ENCODE results near the gene COLEC11.

The COLEC11 gene

GRCh38 chr2:3679180-3679579 is 84.3 kb downstream of the COLEC11 start:
- no peak for DNase-seq

GRCh38 chr2:3679616-3680393 is 84.9 kb downstream of the COLEC11 start:
- DNase-seq: no peak

GRCh38 chr2:3680548-3681345 is 85.8 kb downstream of the COLEC11 start:
- DNase-seq: no peak

GRCh38 chr2:3681625-3682024 is 86.7 kb downstream of the COLEC11 start:
- DNase-seq: no peak

GRCh38 chr2:3682811-3683210 is 87.9 kb downstream of the COLEC11 start:
- no peak for DNase-seq

DNA sequence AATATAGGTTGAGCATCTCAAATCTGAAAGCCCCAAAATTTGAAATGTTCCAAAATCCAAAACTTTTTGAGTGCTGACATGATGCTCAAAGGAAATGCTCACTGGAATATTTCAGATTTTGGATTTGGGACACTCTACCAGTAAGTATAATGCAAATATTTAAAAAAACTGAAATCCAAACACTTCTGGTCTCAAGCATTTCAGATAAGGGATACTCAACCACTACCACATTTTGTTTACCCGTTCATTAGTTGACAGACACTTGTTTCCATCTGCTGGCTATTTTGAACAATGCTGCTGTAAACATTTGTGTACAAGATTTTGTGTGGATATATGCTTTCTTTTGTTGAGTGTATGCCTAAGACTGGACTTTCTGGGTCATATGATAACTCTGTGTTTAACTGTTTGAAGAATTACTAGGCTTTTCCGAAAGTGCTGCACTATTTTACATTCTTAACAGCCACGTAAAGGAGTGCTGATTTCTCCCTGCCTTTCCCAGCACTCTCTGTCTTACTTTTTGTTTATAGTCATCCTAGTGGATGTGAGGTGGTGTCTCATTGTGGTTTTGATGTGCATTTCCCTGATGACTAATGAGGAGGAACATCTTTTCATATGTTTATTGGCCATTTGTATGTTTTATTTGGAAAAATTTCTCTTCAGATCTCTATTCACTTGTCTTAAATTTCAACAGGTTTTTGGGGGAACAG is 89.0 kb downstream of the COLEC11 start:
- no peak for DNase-seq

DNA sequence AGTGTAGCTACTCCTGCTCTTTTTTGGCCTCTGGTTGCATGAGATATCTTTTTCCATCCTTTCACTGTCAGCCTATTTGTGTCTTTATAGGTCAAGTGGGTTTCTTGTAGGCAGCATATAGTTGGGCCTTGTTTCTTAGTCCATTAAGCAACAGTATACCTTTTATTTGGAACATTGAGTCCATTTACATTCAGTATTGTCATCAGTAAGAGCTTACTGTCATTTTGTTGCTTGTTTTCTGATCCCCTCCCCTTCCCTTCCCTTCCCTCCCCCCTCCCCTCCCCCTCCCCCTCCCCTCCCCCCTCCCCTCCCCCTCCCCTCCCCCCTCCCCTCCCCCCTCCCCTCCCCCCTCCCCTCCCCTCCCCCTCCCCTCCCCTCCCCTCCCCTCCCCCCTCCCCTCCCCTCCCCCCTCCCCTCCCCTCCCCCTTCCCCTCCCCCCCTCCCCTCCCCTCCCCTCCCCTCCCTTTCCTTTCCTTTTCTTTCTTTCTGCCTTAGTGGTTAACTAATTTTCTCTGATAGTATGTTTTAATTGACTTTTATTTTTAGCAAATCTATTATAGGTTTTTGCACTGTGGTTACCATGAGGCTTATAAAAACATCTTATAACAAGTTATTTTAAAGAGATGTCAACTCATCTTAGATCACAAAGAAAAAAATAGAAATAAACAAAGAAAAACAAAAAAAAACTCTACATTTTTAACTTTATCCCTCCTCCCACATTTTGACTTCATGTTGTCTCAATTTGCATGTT is 95.3 kb downstream of the COLEC11 start:
- no peak for DNase-seq

DNA sequence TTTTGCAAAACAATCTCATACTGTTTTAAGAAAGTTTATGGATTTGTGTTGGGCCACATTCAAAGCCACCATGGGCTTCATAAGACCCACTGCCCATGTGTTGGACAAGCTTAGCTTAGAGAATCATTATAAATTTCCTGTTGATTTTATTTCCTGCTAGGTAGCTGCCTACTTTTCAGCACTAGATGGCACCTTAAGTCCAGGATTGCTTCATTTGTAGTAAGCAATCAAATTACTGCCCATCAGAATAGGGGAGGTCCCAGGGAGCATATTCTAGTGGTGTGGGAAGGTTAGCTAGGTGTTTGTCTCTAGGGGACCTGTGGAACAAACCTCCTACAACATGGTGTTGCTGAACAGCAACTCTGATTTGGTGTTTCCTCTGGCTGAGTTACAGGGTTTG is 97.5 kb downstream of the COLEC11 start:
- DNase-seq: no peak
